HPDE6-E6E7 (cell line): ENCODE data around the gene PLCH1.

ENCODE experiments used
- DNase-seq: peaks from one replicate; pipeline ENCODE4 v3.0.0; 2011; ENCODE audit warnings: missing footprints; ENCODE audit errors: extremely low spot score

Gene PLCH1

DNA sequence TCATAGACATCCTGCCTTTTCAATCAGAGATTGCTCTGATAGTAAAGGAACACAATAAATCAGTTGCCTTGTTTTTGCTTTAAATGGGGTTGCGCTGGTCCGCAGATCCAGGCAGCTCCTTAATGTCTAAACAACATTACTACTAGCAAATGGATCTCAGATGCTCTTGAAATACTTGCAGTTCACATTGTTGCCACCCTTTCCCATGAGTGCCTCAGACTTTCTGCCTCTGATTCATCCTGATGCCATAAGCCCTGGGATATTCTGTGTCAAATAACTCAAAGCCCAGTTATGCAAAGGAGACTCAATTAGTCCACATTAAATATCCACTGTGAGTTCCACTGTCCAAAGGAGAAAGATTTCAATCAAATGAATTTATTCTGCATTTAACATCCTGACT lies 196.7 kb downstream of the PLCH1 start:
- DNase-seq = peak; percentile 22

DNA sequence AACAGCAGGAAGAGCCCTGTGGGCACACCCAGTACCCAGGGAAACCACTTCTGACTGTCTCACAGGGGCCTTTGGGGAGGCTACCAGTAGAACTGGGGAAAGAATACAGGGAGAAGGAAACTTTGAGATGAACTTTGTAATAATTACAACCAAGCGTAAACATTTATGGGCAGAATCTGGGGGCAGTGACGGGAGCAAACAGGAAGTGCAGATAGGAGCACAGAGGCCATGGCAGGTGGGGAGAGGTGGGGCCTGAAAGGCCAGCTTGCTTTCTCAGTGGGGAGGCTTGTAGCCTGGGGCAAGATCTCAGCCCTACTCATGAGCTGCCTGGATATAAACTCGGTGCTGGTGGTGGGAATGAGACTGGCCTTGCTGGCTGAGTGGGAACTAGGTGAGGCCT lies 209.8 kb downstream of the PLCH1 start:
- DNase-seq = no peak

DNA sequence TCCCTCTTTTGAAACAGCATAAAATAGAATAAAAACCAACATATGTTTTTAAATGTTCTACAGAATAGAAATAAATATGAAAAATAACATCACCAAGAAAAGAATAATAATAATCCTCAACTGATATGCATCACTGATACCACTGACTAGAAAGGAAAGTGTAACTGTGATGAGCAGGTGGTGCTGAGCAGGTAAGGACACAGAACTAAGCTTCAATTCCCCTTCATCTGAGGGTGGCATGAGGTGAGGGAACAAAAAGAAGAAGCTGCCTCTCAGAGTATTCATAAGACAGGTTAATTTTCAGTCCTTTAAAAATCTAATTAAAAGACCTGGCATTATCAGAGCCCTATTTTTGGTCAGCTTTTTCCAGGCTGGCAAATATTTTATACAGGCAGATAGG lies 216.3 kb downstream of the PLCH1 start:
- DNase-seq = no peak

DNA sequence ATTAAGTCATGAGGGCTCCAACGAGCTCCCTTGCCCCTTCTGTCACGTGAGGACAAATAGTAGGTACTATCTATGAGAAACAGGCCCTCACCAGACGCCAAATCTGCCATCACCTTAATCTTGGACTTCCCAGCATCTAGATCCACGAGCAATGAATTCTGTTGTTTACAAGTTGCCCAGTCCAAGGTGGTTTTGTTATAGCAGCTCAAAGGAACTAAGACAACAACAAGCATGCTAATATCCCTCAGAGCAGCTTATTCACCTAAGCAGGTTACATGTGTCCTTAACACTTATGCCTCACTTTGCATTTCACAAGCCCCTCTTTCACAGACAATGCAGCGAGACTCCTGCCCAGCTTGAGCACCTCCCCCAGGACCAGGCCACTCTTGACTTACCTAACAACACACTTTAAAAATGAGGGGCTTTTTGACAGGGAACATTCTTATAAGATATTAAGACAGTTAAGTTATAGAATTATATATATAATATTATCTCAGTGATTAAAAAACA lies 219.5 kb downstream of the PLCH1 start:
- DNase-seq = no peak

DNA sequence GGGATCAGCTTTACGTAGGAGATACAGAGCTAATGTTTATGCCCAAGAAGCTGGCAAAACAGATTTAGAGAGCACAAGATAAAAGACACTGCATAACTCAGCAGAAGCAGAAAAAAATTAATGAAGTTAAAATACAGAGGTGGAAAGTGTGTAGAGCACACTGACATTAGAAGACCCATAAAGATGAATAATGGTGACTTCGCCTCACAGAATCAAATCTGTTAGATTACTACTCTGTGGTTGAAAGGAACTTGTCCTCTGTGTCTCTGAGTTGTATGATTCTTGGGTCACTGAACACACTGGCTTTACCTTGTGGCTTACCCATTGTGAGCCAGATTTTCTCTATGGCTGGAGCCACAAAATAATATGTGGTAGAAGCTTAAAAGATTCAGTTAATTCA lies 224.4 kb downstream of the PLCH1 start:
- no peak for DNase-seq

DNA sequence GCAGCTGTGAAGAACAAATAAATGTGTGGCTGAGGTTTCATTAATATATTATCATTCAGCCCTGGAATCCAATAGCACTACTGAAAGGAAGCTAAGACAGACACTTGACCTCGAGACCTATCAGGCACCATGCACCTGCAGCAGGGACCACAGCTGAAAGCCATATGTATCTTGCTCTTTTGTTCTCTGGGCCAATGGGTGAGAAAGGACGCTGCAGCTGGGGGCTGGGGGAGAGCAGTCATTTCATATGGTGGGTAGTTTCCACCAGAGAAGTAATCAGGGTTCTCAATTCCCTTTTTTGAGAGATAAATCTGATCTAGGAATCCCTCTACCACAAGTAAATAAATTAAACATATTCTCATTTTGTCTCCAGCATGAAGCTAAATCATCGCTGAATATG lies 225.8 kb downstream of the PLCH1 start:
- DNase-seq = no peak

DNA sequence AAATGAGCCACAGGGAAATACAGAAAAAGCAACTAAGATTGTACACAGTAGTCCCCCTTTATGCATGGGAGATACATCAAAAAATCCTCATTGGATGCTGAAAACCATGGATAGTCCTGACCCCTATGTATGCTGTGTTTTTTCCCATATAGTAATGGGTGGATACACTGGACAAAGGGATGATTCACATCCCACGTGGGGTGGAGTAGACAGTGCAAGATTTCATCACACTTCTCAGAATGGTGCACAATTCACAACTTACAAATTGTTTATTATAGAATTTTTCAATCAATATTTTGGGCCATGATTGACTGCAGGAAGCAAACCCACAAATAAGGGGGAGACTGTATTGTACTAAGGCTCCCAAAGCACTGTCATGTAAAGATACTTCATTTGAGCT lies 227.0 kb downstream of the PLCH1 start:
- DNase-seq = no peak

DNA sequence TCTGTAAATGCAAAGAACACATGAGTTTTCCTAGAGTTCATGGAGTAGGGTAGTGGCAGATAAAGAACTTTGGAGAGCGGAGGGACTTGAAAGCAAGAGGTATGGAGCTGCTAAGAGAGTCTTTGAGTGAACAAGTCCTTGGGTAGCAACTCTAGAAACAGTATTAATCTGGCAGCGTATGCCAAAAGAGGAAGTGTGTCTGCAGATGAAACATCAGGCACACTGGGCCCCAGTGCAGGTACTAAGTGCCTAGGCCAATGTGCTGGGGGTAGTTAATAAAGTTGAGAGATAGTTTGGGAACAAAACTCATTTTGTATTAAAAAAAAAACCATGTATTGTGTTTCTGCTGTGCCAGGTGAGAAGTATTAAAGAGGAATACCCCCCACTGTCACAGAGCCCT lies 228.4 kb downstream of the PLCH1 start:
- DNase-seq = no peak

DNA sequence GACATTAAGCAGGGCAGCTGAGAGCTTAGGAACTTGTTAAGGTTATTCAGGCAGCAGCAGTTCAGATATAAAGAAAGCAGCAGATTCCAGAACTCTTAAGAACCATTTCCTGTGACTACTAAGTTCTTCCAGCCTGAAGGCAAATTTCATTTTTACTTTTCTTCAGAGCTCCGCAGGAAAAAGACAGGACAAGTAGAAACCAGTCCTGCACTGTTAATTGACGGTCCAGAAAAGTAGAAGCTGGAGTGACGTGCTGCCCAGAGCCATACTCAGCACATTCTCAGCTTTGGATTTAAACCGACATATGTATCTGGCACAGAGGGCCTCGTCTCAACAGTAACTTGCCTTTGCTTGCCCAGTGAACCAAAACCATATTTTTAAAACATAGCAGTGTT lies 232.0 kb downstream of the PLCH1 start:
- DNase-seq = peak; percentile 69

DNA sequence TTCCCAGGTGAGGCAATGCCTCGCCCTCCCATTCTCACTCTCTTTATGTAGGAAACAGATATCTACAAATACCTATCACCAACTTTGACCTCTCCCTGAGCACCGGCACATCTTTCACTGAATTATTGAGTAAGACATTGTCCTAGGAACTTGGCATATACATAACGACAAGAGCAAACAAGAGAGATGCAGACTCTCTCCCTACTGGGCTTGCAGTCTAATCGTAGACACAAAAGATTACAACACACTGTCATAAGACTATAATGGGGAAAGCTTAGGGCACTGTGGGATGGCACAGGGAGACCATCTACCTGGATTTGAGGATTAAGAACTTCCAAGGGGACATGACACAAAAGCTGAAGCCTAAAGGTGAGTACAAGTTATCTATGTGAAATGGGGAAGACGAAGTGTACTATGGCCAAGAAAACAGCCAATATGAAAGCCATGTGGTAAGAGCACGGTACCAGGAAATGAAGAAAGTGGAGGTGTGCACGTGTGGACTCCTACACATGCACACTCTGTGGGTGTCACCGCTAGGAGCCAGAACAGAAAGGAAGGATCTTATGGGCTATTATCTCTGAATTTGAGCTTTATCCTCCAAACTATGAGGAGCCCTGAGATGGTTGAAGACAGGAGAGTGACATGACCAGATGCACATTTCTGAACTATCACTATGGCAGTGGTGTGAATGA lies 232.6 kb downstream of the PLCH1 start:
- DNase-seq = peak; percentile 14

DNA sequence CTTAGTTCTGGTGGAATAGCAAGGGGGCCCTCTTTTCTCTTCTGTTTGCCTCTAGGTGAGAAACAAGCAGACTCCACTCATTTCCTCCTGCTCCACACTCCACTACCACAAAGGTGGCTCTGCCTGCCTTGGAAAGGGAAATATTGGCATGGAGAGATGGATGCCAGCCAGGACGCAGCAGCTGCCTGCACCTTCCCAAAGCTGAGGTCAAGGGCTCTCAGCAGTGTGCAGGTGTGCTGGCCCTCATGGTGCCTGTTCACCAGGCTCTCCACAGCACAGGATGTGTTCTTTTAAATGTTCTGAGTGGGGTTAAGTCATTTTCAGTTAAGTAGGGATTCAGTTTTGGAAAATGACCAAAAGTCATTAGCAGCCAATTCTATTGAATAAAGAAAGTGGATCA lies 240.2 kb downstream of the PLCH1 start:
- DNase-seq = no peak

DNA sequence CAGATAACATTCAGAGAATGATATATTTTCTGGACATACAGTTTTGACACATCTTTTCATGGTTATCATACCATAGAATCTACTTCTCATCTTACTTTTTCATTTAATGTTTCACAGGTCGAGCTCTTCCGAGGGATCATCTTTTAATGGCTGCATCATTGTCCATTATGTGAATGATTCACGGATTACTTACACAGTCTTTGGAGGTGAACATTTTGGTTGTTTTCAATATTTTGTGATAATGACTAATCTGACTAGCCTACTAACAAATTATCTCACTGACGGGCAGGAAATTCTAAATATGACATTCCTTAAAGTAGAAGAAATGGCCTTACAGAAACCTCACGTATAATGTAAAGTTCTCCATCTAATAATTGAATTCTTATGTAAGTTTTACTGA lies 242.2 kb downstream of the PLCH1 start:
- no peak for DNase-seq

DNA sequence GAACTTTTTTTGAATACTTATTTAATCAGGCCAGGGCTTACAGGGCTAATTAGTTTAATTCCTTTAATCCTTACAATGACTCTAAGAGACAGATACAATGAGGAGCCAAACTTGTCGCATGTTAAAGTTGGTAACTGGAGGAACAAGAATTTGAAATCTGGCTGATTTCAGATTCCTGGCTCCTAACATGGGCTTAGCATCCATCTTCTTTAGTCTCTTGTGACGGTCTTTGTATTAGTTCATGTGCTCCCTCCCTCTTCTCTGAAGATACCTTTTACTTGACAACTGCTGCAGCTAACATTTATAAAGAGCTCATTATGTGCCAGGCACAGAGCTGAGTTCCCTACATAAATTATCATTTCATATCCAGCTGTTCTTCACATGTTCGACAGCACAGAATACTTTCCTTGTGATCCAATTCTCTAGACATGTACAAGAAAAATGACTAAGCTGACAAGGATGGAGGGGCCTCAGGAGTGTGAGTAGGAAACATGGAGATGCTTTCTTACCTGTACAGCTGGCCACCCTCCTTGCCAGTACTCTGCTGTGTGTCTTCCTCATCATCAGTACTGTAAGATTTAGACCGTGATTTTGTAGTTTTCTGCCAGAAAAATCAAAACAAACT lies 244.6 kb downstream of the PLCH1 start:
- DNase-seq = no peak

DNA sequence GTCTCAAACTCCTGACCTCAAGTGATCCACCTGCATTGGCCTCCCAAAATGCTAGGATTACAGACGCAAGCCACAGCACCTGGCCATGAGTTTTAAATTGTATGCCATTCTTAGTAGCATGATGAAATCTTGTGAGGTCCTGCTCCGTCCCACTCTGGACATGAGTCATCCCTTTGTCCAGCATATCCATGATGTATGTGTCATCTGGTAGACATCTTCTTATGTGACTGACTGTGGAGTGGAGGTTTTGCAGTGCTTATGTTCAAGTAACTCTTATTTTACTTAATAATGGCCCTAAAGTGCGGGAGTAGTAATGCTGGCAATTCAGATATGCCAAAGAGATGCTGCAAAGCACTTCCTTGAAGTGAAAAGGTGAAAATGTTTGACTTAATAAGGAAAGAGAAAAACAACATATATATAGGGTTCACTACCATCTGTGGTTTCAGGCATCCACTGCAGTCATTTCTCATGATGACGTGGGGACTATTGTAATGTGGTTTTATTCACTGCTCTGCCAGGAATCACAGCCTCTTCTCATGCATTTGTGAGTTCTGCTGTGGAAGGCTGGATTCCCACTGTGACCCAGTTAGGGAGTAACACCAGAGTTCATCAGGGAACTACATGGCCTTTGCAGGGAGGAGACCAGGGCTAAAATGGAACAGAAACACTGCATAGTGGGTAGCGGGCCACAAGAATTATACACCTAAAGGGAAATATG lies 246.8 kb downstream of the PLCH1 start:
- DNase-seq = peak; percentile 57

DNA sequence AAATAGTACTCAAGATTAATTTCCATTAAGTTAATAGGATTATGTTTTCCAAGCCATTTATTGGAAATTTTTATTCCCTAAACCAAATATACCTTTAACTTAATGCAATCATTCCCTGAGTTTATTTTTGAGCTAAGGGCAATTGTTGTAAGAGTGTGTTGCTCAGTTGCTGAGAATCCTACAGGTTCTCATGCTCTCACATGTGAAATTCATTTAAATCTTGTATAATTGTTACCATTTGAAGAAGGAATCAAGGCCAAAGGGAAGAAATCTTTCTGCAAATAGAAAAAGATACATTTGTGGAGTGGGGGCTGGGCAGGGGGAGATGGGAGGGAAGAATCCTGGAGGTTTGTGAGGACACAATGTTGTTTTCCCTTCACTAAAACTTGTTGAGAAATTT lies 248.7 kb downstream of the PLCH1 start:
- DNase-seq = no peak

DNA sequence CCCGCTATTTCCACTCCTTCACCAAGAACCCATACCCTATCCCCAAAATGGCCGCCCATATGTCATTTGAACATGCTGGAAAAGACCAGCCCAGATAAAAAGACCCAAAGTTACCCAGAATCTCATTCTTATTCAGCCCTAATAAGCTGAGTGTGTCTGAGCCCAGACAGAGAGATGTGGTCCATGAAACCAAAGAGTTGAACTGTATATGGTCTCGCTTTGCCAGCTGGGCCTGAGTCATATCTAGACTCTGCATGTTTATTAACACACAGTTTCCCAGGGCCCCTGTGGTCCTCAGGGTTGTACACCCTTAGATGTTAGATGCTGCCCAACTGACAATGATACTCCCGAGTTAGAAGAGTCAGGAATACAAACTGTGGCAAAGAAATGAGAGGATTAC lies 249.5 kb downstream of the PLCH1 start:
- DNase-seq = no peak

DNA sequence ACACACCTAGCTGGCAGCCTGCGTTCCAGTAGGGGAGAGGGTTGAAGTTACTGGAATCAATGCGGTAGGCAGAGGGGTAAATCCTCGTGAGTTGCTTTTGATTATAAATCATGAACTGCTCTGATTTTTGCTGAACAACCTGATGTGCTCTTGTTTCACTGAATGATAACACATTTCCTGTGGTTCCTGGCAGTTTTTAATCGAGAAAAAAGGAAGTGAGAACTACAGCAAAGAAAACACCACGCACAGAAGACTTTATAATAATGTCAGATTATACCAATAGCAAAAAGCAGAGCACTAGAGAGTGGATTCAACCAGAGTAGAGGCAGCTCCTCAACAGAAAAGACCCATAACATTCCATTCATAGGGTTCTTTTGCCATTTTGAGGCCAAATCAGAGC lies 250.5 kb downstream of the PLCH1 start:
- DNase-seq = no peak

DNA sequence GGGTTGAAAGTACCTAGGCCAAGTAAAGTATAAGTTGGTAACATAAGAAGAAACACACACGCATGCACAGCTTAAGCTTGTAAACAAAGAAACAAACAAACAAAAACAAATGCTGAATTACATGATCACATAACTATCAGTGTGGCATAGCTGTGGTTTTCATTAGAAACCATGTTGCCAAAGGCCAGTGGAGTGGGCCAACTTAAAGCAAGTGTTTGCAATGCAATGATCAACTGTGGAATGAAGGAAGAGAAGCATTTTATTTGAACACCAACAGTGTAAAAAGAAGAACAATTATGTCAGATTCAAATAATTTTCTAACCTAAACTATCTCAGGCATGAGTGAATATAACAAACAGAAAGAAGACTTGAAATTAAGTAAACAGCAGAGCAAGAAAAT lies 252.0 kb downstream of the PLCH1 start:
- no peak for DNase-seq

DNA sequence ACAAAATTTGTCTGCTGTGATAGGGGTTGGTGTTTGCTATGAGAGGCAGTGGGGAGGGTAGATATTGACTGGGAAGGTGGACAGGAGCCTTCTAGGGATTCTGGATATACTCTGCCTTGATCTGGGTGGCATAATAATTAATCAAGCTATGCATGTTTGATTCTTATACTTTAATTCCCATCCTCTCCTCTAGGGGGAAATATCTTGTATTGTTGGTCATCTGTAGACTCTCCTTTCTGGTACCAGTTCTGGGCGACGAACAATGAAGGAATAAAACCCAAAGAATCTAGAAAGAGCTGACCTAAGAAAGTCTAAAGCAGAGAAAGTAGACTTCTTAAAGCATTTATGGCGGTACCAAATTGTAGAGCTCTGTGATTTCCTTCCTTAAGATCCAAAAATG lies 253.2 kb downstream of the PLCH1 start:
- no peak for DNase-seq

DNA sequence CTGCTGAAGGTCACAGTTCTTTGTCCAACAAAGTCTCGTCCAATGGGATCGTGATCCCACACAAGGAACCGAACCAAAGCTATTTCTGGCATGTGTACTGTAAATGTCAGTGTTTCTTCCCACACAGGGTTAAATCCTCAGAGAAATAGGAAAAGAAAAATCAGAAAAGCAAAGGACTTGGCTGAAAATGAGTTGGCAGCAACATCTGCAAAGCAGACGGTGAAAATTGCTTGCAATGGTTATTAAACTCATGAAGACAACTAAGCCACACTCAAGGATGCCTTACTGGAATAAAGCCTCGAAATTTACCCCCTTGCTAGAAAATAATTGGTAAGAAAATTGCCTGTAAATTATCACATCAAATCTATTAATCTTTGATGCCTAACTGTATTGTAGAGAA lies 256.2 kb downstream of the PLCH1 start:
- DNase-seq = no peak

DNA sequence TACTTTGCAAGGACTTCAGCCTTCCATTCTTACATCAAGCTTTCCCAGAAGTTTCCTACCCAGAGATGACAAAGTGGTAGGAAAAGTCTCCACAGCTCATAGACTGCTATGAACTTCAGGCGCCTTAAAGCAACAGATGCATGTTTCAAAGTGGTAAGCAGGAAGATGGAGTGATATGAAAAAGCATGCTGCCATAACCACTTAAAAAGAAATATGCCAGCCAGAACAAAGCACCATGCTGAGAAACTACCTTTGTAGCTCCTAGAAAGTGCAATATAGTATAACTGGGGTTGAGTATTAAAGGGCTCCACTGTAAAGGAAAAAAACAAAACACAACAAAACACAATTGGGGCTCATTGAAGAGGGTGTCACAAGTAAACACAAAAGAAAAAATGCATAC lies 259.0 kb downstream of the PLCH1 start:
- no peak for DNase-seq

DNA sequence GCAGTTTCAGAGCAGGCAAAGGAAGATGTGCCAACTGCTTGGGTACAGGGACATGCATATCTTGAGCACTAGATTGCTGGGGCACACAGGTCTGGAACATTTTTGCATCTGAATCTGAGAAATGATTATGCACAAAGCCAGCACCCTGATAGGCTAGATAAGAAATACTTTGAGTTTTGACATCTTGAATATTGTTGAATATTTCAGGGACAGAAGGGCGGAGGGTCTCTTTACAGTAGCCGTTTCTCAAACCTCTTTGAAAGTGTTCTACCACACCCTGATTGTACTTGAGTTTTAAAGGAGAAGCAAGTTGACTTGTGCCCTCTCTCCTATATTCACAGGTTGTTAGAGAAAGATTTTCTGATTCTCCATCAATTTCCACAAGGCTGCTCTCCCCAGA lies 263.3 kb downstream of the PLCH1 start:
- DNase-seq = no peak

DNA sequence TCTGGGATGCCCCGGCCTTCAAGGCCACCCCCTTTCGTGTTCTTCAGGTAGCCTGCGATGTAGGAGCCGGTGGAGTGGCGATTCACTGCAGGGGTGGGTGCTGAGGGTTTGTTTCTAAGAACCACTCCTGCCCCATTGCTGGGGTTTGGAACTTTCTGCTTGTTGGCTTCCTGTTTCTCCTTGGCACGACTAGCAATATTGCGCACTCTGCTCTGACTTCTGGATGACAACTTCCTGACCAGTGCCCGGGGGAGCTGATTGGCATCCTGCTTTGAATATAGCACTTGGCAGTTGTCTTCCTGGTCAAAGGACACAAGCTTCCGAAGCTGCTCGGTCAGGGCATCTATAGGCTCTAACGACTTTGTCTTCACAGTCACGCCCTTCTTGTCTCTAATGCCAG lies 263.8 kb downstream of the PLCH1 start:
- no peak for DNase-seq
